ENCODE measurements around the gene FDX1.

DNA sequence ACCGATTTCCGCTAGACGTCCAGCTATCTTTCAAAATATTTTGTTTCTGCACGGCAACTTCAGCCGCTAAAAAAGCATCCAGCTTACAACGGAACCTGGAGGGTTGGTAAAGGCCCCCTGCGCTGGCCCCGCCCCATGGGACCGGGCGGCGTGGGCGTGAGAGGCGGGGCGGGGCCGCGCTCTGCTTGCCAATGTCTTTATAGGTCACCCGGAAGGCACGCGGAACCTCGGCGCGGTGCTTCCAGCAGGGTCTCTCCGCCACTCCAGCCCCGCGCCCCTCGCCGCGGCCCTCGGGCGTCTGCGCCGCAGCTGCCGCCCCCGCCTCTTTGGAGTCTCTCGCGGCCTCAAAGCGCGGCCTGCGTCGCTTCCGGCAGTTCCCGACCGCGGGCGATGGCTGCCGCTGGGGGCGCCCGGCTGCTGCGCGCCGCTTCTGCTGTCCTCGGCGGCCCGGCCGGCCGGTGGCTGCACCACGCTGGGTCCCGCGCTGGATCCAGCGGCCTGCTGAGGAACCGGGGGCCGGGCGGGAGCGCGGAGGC, at the start of gene FDX1:
- TF ChIP-seq, protein P1, sequence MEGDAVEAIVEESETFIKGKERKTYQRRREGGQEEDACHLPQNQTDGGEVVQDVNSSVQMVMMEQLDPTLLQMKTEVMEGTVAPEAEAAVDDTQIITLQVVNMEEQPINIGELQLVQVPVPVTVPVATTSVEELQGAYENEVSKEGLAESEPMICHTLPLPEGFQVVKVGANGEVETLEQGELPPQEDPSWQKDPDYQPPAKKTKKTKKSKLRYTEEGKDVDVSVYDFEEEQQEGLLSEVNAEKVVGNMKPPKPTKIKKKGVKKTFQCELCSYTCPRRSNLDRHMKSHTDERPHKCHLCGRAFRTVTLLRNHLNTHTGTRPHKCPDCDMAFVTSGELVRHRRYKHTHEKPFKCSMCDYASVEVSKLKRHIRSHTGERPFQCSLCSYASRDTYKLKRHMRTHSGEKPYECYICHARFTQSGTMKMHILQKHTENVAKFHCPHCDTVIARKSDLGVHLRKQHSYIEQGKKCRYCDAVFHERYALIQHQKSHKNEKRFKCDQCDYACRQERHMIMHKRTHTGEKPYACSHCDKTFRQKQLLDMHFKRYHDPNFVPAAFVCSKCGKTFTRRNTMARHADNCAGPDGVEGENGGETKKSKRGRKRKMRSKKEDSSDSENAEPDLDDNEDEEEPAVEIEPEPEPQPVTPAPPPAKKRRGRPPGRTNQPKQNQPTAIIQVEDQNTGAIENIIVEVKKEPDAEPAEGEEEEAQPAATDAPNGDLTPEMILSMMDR (IDR thresholded peaks at IDR 0.05; ENCODE audit: poor library complexity, severe bottlenecking), result peak; percentile 92
- TF ChIP-seq EP300 (conservative IDR thresholded peaks at IDR 0.05; ENCODE audit: poor library complexity, severe bottlenecking) (peak; percentile 75), REST (IDR thresholded peaks at IDR 0.05; ENCODE audit: borderline replicate concordance) (no peak), POLR2AphosphoS5 (IDR thresholded peaks at IDR 0.05) (peak; percentile 37), EZH2 (IDR thresholded peaks at IDR 0.05; ENCODE audit: borderline replicate concordance, insufficient read depth, low read length, poor library complexity, severe bottlenecking) (no peak), TAF1 (IDR thresholded peaks at IDR 0.05; ENCODE audit: low read depth) (no peak), RAD21 (conservative IDR thresholded peaks at IDR 0.05) (peak; percentile 50)

Measured in neural cell (in vitro differentiated cells).